ENCODE results near the gene LORICRIN.

The LORICRIN gene

DNA sequence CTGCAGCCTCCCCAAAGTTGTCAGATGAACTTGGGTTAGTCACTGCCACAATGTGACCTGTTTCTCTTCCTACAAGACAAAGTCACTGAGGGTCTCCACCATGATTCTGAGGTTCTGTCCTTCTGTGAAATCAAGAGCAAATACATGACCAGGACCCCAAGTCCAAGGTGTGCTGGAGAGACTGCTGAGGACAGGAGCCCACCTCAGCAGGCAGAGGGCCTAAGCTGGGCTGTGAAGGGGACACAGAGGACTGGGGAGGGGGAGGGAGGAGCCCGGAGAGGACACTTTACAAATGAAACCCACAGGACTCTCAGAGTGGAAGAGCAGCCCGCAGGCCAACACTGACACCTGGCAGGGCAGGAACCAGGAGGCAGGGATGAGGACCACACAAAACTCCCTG is 50.0 kb downstream of the LORICRIN start:
- TF ChIP-seq, protein P1, sequence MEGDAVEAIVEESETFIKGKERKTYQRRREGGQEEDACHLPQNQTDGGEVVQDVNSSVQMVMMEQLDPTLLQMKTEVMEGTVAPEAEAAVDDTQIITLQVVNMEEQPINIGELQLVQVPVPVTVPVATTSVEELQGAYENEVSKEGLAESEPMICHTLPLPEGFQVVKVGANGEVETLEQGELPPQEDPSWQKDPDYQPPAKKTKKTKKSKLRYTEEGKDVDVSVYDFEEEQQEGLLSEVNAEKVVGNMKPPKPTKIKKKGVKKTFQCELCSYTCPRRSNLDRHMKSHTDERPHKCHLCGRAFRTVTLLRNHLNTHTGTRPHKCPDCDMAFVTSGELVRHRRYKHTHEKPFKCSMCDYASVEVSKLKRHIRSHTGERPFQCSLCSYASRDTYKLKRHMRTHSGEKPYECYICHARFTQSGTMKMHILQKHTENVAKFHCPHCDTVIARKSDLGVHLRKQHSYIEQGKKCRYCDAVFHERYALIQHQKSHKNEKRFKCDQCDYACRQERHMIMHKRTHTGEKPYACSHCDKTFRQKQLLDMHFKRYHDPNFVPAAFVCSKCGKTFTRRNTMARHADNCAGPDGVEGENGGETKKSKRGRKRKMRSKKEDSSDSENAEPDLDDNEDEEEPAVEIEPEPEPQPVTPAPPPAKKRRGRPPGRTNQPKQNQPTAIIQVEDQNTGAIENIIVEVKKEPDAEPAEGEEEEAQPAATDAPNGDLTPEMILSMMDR (conservative IDR thresholded peaks at IDR 0.05; ENCODE audit: low read depth, low read length), result no peak
- H3K4me3 ChIP-seq (ENCODE audit: low read length), result no peak overlapping the region
- DNase-seq (ENCODE audit: low read depth), result no peak

DNA sequence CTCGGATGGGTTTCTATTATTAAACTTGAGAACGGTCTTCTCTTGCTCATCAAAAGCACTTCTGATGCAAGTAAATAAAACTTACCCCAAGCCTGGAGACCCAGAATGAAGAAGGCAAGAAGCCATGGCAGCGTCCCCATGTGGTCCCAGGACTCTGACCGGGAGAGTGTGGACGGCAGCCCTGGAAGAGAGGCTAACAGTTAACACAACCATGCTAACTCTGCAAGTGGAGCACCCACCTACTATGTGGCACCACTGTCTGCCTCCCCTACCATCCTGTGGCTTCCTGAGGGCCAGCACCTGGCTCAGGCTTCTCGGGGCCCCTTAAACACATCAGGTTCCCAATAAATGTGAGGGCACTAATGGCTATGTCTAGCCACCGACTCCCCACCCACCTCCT is 51.0 kb downstream of the LORICRIN start:
- DNase-seq (ENCODE audit: low read depth), result no peak
- H3K4me3 ChIP-seq (ENCODE audit: low read length), result no peak overlapping the region
- TF ChIP-seq, protein P1 (conservative IDR thresholded peaks at IDR 0.05; ENCODE audit: low read depth, low read length), result no peak

Data from retinal pigment epithelial cell (primary cell).